Activated CD8-positive, alpha-beta memory T cell treated with anti-CD3 and anti-CD28 coated beads, Interleukin-2, amount 50 U/mL, for 24 hours (primary cell): ENCODE data around the gene EVX2.

Experiments used
- DNase-seq: peaks from one replicate; pipeline ENCODE4 v3.0.0-alpha.2; 2020; ENCODE audit errors: extremely low read depth

Gene EVX2

DNA sequence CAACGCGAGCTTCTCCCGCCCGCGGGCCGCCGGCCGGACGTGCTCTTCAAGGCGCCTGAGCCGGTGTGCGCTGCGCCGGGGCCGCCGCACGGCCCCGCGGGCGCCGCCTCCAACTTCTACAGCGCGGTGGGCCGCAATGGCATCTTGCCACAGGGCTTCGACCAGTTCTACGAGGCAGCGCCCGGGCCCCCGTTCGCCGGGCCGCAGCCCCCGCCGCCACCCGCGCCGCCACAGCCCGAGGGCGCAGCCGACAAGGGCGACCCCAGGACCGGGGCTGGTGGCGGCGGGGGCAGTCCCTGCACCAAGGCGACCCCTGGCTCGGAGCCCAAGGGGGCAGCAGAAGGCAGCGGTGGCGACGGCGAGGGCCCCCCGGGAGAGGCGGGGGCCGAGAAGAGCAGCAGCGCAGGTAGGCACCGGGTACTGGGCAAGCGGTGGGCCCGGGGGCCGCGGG, 24.0 kb upstream of the EVX2 start:
- DNase-seq = no peak

DNA sequence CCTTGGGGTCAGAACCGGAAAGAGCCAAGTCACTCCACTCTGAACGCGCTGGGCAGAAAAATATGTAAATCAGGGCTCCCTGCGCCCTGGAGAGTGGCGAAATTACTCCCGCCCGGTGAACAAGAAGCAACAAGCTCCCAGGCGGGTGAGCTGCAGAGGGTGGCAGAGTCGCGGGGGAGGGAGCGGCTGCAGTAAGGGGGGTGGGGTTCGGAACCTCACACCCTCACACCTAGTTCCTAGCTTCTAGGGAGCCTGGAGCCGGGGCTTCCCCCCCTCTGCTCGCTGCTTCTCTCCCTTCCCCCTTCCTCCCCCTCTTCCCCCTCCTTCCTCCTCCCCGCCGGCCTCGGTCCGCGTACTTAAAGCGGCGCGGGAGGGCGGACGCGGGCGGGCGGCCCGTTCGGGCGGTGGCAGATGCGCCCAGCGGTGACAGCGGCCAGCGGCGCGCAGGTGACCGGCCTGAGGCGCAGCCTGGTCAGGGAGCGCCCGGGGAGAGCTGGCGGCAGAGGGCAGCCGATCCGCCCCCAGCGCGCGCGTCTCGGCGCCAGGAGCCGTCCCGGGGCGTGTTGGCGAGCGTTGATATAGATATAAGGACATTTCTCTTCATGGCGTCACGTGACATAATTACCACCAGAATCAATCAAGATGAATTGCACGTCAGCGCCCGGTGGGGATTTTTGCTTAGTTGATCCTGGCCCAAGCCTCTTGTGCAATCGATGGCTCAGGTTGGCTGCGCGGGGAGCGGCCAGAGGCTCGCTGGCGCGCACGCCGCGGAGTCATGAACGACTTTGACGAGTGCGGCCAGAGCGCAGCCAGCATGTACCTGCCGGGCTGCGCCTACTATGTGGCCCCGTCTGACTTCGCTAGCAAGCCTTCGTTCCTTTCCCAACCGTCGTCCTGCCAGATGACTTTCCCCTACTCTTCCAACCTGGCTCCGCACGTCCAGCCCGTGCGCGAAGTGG, 23.1 kb upstream of the EVX2 start, which contains the start of gene HOXD11:
HOXD11 (plus strand) TSS at position 700 of the 959 bp plus-strand sequence; CDS start at position 776, 76 bp downstream.
- DNase-seq = no peak

DNA sequence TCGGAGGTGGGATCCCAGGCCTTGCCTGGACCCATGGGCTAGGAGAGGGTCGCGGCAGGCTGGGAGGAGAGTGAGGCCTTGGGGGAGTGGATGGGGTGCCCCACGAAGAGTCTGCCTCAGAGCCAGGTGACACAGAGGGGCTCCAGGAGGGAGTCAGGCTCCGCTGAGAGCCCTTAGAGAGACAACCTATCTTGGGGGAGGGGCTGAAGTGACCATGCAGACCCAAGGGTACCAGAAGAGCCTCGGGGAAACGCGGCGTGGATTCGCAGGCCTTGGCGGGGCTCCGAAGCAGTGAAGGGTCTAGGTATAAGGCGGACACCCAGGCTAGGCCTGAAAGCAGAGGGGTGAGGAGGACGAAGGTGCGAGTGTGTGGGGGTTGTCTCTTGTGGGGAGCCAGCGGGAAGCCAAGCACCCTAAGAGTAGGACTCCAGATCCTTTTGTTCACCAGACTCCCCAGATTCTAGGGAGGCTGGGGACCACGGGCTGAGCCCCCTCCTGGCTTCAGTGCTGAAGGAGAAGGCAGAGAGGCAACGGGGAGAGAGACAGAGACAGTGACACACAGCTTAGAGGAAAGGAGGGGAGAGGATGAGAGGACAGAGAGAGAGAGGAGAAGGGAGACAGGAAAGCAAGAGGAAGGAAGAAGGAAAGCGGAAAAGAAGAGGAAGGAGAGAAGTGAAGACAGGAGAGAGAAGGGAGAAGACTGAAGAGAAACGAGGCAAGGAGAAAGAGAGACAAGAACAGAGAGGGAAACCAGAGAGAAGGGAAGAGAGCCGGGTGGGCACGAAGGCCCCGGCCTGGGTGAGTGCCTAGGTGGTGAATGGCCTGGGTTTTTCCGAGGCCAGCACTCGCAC, 22.2 kb upstream of the EVX2 start:
- no peak for DNase-seq

DNA sequence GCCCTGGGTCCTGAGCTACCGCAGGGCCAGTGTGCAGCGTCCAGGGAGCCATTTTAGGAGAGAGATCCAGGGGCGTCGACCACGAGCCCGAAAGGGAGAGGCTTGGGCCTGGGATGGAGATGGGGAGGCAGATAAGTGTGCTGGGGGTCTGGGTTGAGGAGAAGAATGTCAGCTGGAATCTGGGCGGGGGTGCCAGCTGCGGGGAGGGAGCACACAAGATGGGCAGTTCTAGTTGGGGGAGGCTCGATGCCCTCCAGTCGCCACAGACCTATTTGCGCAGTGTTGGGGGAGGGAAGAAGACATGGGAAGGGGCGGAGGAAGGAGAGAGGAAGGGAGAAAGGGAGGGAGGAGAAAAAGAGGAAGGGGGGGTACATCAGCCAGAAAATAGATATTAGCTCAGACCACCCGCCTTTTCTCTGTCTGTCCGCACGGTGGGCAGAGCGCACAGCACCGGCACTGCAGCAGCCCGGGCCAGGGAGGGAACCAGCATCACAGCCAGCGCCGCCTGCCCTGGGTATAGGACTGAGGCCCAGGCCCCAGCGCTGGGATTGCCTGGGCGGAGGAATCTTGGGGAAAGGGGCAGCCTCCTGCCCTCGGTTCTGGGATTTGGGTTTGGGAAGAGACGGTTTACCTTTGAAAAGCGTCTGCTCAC, 21.4 kb upstream of the EVX2 start:
- no peak for DNase-seq

DNA sequence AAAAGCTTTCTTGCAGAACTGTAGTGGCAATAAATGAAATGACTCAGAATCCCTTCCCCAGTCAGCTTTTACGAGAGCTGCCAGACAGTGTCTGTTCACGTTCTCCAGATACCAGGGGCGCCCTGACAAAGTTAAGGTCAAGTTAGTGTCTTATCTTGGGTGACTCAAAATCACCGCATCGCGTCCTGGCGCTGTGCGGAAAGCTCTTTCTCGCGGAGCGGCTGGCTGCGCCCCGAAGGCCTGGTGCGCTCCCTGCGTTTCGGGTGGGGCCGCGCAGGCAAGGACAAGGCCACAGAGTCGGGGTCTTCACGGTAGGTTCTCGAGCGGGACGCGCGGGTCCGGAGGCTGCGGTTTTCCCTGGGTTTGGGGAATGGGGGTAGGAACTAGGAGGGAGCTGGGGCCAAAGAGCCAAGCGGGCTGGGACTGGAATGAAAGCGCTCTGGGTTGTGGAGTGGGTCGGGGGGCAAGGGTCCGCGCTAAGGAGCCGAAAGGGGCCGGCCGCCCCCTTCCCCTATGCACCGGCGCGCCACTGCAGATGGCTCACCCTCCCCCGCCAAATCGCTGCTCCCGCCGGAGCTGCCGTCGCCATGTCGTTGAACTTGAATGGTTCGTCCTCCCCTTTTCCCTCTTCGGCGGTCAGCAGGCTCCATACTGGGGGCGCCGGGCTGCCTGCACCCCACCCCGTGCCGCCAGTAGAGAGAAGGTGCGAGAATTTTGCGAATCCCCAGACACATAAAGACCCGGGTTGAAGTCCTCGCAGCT, 20.7 kb upstream of the EVX2 start:
- DNase-seq = no peak

DNA sequence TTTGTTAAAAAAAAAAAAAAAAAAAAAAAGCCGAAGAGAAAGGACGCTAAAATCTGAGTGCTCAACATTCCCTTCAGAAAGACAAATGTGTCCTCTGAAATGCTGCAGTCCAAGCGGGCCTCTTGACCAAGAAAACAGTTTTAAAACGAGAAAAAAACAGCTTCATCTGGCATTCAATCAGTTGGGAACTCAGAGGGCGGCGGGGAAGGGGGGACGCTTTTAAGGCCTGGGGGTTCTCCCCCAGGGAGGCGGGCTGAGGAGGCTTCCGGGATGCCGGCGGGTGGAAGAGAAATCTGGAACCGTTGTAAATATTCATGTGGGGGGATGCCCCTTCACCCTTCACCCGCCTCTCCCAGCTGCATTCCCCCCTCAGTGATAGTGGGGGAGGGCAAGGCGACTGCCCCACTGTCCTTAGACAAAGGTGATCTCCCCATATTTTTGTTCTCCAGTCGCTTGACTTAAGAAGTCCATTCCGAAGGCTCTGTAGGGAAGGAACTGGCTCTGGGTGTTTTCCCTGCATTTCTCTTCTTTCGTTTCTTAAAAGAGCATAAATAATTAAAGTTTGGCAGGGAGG, 20.1 kb upstream of the EVX2 start:
- no peak for DNase-seq

DNA sequence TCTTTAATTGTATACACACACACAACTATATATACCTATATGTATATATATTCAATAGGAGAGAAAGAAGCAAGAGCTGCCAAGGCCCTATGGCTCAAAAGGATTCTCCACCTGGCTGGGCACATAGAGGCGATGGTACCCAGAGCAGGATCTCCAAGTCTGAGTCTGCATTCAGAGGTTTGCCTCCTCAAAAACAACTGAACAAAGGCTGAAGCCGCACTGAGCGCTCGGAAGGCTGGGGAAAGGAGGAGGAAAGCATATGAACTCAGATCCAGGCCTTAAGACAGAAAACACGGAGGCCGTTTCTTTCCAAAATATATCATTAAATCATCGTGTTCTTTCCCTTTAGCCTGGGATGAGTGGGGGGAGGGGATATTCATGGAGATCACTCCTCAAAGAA, 19.4 kb upstream of the EVX2 start:
- DNase-seq = no peak

DNA sequence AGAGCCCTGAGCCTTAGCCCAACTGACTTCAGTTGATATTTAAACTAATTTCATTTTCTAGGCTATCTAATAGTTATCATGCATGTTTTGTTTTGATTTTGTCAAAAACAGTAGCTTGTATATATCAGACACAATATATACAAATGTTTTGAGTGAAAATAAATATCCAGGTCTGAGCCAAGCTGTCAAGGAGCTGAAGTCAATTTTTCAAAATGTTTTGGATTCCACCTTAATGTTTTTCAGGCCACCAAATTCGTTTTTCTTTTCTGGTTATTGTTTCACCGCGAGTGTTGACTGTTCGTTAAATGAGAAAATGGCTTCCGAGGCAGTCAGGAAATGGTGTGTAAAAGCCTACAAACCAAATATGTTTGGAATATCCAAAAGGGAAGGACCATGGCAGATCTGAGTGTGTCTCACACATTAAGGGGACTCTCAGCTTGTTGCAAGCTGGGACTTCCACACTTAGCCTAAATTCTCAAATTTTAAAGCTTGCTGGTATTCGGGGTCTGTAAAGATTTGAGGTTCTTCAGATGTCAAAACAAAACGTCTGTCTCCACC, 18.6 kb upstream of the EVX2 start:
- no peak for DNase-seq

DNA sequence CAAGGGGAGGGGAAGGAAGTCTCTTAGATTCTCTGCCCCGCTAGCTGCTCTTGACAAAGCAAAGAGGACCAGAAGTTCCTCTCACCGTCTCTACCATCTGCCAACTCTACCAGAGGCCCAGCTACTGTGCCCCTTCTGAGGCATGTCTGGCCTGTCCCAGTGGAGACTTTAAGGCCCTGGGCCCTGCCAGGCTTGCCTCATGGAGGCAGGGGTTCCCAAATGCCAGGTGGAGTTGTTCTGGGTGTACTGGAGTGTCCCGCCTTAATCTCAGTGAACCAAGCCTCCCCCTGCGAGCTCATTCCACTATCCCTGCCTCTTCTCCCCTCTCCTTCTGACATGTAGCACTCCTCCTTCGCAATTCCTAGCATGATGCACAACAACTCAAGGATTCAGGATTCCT, 18.1 kb upstream of the EVX2 start:
- DNase-seq = no peak

DNA sequence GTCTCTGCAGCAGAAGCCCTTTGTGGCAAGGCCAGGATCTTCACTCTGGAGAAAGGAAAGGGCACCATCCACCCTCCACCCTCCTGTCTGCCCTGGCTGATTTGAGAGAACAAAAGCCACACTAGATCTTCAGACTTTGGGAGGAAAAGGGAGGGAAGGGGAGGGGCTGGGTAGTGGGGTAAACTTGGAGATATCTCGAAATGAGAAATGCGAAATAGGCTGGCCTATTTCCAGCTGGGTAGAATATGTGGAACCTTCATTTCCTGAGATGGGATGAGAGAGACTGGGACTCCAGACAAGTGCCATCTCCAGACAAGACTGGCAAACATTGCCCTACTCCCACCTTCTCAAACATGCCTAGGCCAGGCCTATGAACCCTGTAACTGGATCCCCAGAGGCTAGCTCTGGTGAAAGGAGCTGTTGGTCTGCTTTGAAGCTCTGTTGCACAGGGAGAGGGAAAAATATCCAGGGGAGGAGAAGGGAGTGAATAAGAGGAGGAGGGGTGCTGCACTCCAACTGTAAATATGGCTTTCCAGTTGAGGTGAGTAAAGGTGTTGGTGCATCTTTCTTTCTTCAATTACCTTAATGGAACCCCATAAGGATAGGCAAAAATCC, 17.6 kb upstream of the EVX2 start:
- no peak for DNase-seq

DNA sequence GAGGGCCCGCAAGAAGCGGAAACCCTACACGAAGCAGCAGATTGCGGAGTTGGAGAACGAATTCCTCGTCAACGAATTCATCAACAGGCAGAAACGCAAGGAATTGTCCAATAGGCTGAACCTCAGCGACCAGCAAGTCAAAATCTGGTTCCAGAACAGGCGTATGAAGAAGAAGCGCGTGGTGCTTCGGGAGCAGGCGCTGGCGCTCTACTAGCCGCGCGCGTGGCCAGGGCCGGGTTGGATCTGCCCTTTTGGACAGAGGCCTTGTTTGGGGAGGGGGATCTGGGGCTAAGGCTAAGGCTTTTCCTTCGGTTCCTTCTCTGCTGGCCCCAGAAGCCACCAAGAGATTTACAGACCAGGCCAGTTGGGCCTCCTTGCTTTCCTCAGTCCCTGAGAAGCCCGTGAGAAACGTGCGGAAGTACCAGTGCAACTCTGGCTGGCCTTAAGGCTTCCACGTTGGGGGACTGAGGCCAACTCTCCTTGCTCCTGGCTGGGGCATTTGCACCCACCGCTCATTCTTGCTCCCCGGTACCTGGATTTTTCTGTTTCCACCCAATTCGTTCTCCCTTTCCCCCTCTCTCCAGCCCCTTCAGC, 16.9 kb upstream of the EVX2 start:
- DNase-seq = no peak

DNA sequence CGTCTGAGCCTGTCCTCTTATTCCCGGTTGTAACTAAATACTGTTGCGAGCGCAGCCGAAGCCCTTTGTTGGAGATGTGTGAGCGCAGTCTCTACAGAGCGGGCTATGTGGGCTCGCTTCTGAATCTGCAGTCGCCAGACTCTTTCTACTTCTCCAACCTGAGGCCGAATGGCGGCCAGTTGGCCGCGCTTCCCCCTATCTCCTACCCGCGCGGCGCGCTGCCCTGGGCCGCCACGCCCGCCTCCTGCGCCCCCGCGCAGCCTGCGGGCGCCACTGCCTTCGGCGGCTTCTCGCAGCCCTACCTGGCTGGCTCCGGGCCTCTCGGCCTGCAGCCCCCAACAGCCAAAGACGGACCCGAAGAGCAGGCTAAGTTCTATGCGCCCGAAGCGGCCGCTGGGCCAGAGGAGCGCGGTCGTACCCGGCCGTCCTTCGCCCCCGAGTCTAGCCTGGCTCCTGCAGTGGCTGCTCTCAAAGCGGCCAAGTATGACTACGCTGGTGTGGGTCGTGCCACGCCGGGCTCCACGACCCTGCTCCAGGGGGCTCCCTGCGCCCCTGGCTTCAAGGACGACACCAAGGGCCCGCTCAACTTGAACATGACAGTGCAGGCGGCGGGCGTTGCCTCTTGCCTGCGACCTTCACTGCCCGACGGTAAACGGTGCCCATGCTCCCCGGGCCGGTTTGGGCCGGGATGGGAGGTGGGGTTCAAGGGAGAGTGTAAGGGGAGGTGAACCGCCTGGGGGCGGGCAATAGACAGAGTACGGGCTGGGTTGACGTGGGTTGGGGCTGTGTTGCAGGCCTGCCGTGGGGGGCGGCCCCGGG, 16.2 kb upstream of the EVX2 start, which contains the start of gene HOXD12:
HOXD12 (plus strand) TSS at position 68 of the 819 bp plus-strand sequence; CDS start at position 75, 7 bp downstream.
- no peak for DNase-seq

DNA sequence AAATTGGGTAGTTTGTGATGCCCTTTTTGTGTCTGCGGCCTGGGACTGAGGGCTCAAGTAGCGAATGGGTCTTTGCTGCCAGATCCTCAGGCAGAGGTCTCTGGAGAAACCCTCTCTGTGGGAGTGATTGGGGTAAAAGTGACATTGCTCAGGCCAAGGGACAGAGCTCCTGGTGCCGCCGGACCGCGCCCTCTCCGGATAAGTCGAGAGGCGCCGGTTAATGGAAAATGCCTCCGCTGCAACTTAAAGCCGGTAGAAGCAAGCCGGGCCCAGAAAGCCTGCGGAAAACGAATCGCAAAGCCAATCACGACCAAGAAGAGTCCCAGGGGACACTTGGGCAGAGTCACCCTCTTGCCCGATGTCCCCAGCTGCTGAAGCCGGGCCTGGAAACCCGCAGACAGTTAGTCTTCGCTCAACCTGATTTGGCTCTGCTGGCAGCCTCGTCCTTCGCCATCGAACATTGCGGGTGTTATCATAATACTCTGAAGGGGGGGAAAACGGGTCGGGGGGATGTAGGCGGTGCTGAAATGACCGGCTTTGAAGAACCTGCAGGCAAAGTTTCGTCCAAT, 15.5 kb upstream of the EVX2 start:
- DNase-seq = no peak

DNA sequence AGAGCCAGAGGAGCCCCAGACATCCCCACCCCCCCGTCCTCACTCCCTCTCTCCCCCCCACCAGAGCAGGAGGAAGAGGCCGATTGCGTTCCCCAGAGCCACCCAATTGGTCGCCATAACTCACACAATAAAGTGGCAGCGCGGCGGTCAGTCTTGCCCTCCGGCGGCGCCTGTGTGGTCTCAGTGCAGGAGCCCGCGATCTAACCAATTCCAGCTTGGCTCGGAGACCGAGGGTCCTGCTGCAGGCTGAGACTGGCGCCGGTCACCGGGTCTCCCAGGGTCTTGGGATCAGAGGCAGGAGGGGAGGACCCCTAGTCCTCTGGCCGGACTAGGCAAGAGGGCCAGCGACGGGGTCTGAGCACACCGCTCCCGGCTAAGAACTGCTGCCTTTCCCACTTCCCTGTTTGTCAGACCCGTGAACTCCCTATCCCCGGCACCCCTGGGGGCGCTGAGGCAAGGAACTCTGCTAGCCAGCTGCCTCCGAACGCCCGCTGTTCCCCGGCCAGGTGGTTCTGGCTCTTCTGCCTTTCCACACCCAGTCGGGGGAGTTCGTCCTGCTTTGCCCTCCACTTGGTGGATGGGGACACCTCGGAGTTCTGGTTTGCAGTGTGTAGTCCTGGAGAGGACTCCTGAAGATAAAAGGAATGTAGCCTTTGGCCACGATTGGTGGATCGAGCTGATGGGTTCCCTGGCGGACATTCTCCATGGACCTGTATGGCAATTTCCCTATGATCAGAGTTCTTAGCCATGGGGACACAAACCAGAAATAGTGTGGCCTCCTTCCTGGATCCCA, 14.8 kb upstream of the EVX2 start:
- no peak for DNase-seq

DNA sequence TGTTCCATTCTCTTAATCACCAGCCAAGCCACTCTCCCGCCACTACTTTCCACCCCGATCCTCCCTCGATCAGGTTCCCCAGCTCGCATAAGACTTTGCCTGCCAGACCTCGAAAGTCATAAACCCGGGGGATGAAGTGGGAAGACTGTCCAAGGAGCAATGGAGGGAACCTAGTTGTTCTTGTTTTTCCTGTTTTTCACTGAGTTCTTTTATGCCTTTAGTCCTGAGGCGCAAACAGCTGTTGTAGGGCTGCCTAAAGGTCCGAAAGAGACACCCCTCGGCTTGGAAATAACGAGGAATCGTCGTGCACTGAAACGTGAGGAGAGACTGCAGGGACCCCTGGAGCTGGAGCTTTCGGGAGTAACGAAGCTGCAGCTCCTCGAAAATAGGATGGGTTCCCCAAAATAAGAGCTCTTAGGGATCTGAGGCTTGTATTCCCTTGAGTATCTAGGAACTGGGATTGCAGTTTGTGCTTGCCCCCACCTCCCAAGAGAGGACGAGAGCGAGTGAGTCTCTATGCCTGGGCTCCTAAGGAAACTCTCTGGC, 14.1 kb upstream of the EVX2 start:
- DNase-seq = no peak

DNA sequence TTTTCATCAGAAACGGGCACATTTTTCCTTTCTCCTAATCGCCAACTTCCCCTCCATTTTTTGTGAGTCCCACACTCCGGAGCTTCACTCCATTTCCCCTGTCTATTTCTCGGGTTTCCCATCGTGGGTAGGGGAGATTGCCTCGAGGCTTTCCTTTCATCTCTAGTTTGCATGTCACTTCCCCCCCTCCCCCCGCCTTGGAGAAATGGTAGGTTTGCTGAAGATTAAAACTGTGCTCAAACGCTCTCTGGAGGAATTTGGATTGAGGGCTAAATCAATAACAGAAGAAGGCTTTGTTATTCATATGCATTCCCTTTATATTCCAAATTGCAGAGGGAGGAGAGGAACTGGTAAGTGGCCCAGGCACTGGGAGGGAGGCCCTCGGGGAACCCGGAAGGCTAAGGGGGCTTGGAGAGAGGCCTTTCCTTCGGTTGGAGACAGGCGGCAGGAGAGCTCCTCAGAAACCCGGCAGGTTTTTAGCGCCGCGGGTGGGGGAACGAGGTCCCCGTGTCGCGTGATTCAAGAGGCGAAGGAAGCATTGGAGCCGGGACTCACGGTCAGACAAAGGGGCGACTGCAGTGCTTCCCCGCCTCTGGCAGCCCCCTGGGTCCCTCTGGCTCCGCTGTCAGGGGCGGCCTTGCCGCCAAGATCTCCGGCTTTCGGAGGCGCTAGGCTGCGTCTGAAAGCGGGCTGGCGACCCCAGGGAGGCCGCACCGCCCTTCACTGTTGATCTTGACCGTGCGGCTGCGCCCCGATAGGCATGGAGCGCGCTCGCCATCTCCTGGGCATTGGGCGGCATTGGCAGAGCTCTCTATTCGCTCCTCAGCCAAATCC, 13.4 kb upstream of the EVX2 start:
- DNase-seq = peak; percentile 20
